Measurements from ENCODE around the gene CDC37L1. TPM values are rescaled to one million over a fixed set of nuclear protein-coding genes. Genes with fewer than 3 reads are reported as not detected.
"Not testable (repeated sequence)": the region's sequence is repeated elsewhere in the genome, so short reads cannot be mapped to it uniquely, and the experiment has no call there.

Gene CDC37L1
- total and polyA plus RNA-seq, 2 of the 8 experiments (the other 6 are each of a cell fraction or from before 2014, with no cell fraction given) = 4.6 to 23.8 TPM

DNA sequence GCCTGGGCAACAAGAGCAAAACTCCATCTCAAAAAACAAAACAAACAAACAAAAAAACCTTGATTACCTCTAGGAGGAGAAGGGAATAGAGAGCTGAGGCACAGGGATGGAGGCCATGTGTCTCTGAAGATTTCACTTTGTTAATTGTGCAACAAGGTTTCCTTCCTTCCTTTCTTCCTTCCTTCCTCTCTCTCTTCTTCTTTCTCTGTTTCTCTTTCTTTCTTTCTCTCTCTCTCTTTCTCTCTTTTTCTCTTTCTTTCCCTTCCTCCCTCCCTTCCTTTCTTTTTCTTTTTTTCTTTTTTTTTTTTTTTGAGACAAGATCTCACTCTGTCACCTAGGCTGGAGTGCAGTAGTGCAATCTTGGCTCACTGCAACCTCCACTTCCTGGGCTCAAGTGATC is 75.2 kb downstream of the CDC37L1 start:
- H4K5ac ChIP-seq (ENCODE audit: insufficient read length, low read depth, low read length); H3K79me1 ChIP-seq (ENCODE audit: low read depth, low read length); H3K27me3 ChIP-seq (replicated peaks in 1 of 4; ENCODE audit: control insufficient read depth in 3 of 4, extremely low read depth in 1 of 4, insufficient read depth in 3 of 4, low read length in 3 of 4); H2BK120ac ChIP-seq (replicated peaks; ENCODE audit: low read depth, low read length); H2BK5ac ChIP-seq (ENCODE audit: low read depth, low read length); H3K79me2 ChIP-seq (ENCODE audit: control insufficient read depth in 1 of 2, insufficient read depth in 2 of 2, low read length in 2 of 2); H3K9ac ChIP-seq (replicated peaks in 1 of 4; ENCODE audit: extremely low read depth in 1 of 4, low read depth in 3 of 4, low read length in 3 of 4); H2BK15ac ChIP-seq (ENCODE audit: low read length); DNase-seq (ENCODE audit: low read depth in 1 of 2, low spot score in 2 of 2); H3K56ac ChIP-seq (replicated peaks; ENCODE audit: insufficient read length, low read depth, low read length); H4K8ac ChIP-seq (ENCODE audit: extremely low read depth, insufficient read depth, low read length); H2AFZ ChIP-seq (ENCODE audit: low read length); H2AK5ac ChIP-seq (ENCODE audit: low read depth, low read length); H2BK20ac ChIP-seq (ENCODE audit: low read length); H3K9me3 ChIP-seq (ENCODE audit: insufficient read depth in 2 of 2, low read depth in 1 of 2, low read length in 1 of 2); H3K23ac ChIP-seq (ENCODE audit: insufficient read length); H3K27ac ChIP-seq (ENCODE audit: low read depth, low read length); H3K14ac ChIP-seq (ENCODE audit: insufficient read length); H3K4me3 ChIP-seq (ENCODE audit: extremely low read depth in 1 of 4, insufficient read depth in 2 of 4, low read depth in 3 of 4, low read length in 4 of 4); H3K18ac ChIP-seq (ENCODE audit: extremely low read depth, low read length); H2BK12ac ChIP-seq (ENCODE audit: low read depth, low read length); H3K4ac ChIP-seq (replicated peaks; ENCODE audit: insufficient read length, low read depth, low read length); H3K4me2 ChIP-seq (ENCODE audit: insufficient read depth in 1 of 2, low read depth in 2 of 2, low read length in 2 of 2); H3K23me2 ChIP-seq (ENCODE audit: low read depth, low read length); POLR2A ChIA-PET (ENCODE audit: partially characterized antibody); H4K20me1 ChIP-seq (replicated peaks in 1 of 2; ENCODE audit: control insufficient read depth in 1 of 2, insufficient read depth in 2 of 2, low read length in 2 of 2); H4K91ac ChIP-seq (replicated peaks; ENCODE audit: insufficient read length, low read length); H3K36me3 ChIP-seq (ENCODE audit: control insufficient read depth in 2 of 4, insufficient read depth in 4 of 4, low read length in 3 of 4); FAIRE-seq; H3K4me1 ChIP-seq (replicated peaks in 1 of 4; ENCODE audit: control insufficient read depth in 3 of 4, insufficient read depth in 4 of 4, low read length in 3 of 4): not testable (repeated sequence)
- CTCF ChIA-PET (ENCODE audit: partially characterized antibody) = interaction anchor here (0.6 to 1.8 kb wide), 6 partner anchors 12 to 573 kb away, joined by 3 to 7 read pairs (median 4); no protein-coding TSS in a partner anchor
